Adrenal gland (tissue), 12 donors: ENCODE data around the gene RNF166. TPM values are rescaled to one million over a fixed set of nuclear protein-coding genes. Genes with fewer than 3 reads are reported as not detected.

Source experiments
- DNase-seq, 7 donors: peaks; one replicate each; pipeline ENCODE4 v3.0.0-alpha.2; 2019 to 2020
- H3K27ac ChIP-seq, 5 donors: fragments of 200-600 bp; sonication (generic) in 4 of 5; 1 replicate in 3 of 5; 2 replicates in 2 of 5; pipeline versions ENCODE4 v1.5.1 to v1.8.0; 2016 to 2020; ENCODE audit warnings: mild to moderate bottlenecking in 1 of 5
- H3K27me3 ChIP-seq: fragments of 200-600 bp; 2 replicates; pipeline ENCODE4 v1.8.0; 2021
- H3K36me3 ChIP-seq, 2 donors: fragments of 200-600 bp; replicated peaks in 1 of 2; 1 replicate in 1 of 2; 2 replicates in 1 of 2; pipeline versions ENCODE4 v1.5.1 to v1.8.0; 2018 to 2022
- H3K4me1 ChIP-seq, 2 donors: fragments of 200-600 bp; replicated peaks in 1 of 2; 1 replicate in 1 of 2; 2 replicates in 1 of 2; pipeline versions ENCODE4 v1.5.1 to v1.8.0; 2018 to 2021
- H3K4me3 ChIP-seq, 4 donors: fragments of 200-600 bp; sonication (generic) in 3 of 4; one replicate each; pipeline ENCODE4 v1.5.1; 2016 to 2018
- H3K9me3 ChIP-seq, 3 donors: fragments of 200-600 bp; sonication (generic) in 1 of 3; replicated peaks in 1 of 3; 1 replicate in 2 of 3; 2 replicates in 1 of 3; pipeline versions ENCODE4 v1.5.1 to v1.8.0; 2016 to 2021
- CTCF ChIP-seq, 6 experiments: fragments of 450-650 bp in 4 of 6; fragments of 200-600 bp in 2 of 6; sonication (generic) in 1 of 6; IDR thresholded peaks; 1 replicate in 5 of 6; 2 replicates in 1 of 6; pipeline versions ENCODE4 v1.5.1 to v1.8.0; 2016 to 2021; ENCODE audit warnings: antibody characterized with exemption in 6 of 6, mild to moderate bottlenecking in 2 of 6, moderate library complexity in 1 of 6
- POLR2A ChIP-seq, 2 donors: fragments of 450-650 bp; IDR thresholded peaks; one replicate each; pipeline ENCODE4 v1.6.1; 2017; ENCODE audit warnings: antibody characterized with exemption in 2 of 2, mild to moderate bottlenecking in 2 of 2, moderate library complexity in 1 of 2
- WGBS, 4 donors: extraction: QIAGEN DNeasy Blood & Tissue Kit in 2 of 4; methylation state at CpG; one replicate each; pipeline versions ENCODE4 v1.1.5 to v1.1.7; 2013 to 2017; 5-methylcytosine and 5-hydroxymethylcytosine counted together
- intact Hi-C, 2 donors: fragments of 100-400 bp; cut with DNase I; formaldehyde crosslinking; loops; one replicate each; pipeline versions ENCODE4 v1.14.1 to v1.15.0; 2022 to 2023
- polyA plus RNA-seq, 3 donors: library from polyadenylated mRNA; stranded (reverse); fragments of 200-250 nt in 2 of 3; fragments of 350-450 nt in 1 of 3; fragmentation: Illumina TruSeq in 1 of 3; extraction: RNeasy Lipid Tissue Mini Kit (QIAGEN cat#74804) in 1 of 3; gene quantifications; one replicate each; pipeline ENCODE4 v1.2.3, GENCODE V29; 2013 to 2014
- total RNA-seq, 9 donors: library from RNA; depleted of rRNA in 4 of 9; stranded (reverse); fragments of >200 nt in 4 of 9; fragments of 120-200 nt in 1 of 9; fragmentation: NEBNext Ultra II Directional in 1 of 9; extraction: Animal tissue kit (Norgen Biotek cat#: 25700) in 1 of 9; gene quantifications; one replicate each; pipeline versions ENCODE4 v1.1.0 to v1.2.4, GENCODE V29; 2013 to 2023
- donor health status: healthy with polysubstance abuse.
- donor health status: Bipolar disorder and iron deficiency.
- donor health status: DM: yes; HTN: yes; CAD: no.
- donor health status: DM: no; HTN: no; CAD: no.
- donor health status: DM: no; HTN: no; CAD: no.
- donor health status: DM: yes; HTN: yes; CAD: no.

RNF166 gene
- total and polyA plus RNA-seq, 12 donors, result 3.0 to 86.3 (median 28.5) TPM

GRCh38 chr16:88730632-88731607 is 24.7 kb upstream of the RNF166 start:
- Histone ChIP-seq H3K27ac (no peak overlapping the region), H3K27me3 (no peaks in the 10 kb centered on the region), H3K9me3 (no peaks in the 10 kb centered on the region), H3K36me3 (peaks cover 0 to 46% of the 10 kb centered on the region in 2 donors), H3K4me1 (no peaks in the 10 kb centered on the region), H3K4me3 (no peak overlapping the region)
- WGBS, 4 donors, result 79 to 81% (median 80%) methylated on average over 30 to 34 of the region's 34 CpGs
- no peak for DNase-seq
- intact Hi-C loops, result no loop called here
- TF ChIP-seq CTCF (IDR thresholded peaks at IDR 0.05) (no peak), POLR2A (IDR thresholded peaks at IDR 0.05) (no peak)

- no peaks in the 10 kb centered on the region for H3K27me3 ChIP-seq
- intact Hi-C loops, result no loop called here
- WGBS, 4 donors, result 68 to 84% (median 82%) methylated on average over 4 to 20 of the region's 20 CpGs
These were observed 21.7 kb upstream of the RNF166 start for GRCh38 chr16:88727871-88728270.

GRCh38 chr16:88726981-88727380 is 20.8 kb upstream of the RNF166 start:
- intact Hi-C loops, result no loop called here
- no peak overlapping the region for H3K4me3 ChIP-seq
- H3K4me1 ChIP-seq, result no peaks in the 10 kb centered on the region
- TF ChIP-seq CTCF (IDR thresholded peaks at IDR 0.05) (no peak), POLR2A (IDR thresholded peaks at IDR 0.05) (no peak)
- H3K36me3 ChIP-seq, result peaks cover 0 to 58% of the 10 kb centered on the region in 2 donors
- no peak for DNase-seq
- no peak overlapping the region for H3K27ac ChIP-seq
- no peaks in the 10 kb centered on the region for H3K27me3 ChIP-seq
- no peaks in the 10 kb centered on the region for H3K9me3 ChIP-seq
- 85 to 95% (median 94%) methylated on average over 18 to 28 of the region's 28 CpGs; no CpG with 5 or more reads in 1 of the 4 donors for WGBS, 4 donors

More at GRCh38 chr16:88727871-88728270, 21.7 kb upstream of the RNF166 start:
- Histone ChIP-seq H3K36me3 (peaks cover 0 to 49% of the 10 kb centered on the region in 2 donors), H3K4me1 (no peaks in the 10 kb centered on the region), H3K9me3 (no peaks in the 10 kb centered on the region), H3K27ac (no peak overlapping the region), H3K4me3 (no peak overlapping the region)
- TF ChIP-seq CTCF (IDR thresholded peaks at IDR 0.05) (no peak), POLR2A (IDR thresholded peaks at IDR 0.05) (no peak)
- DNase-seq, result no peak

- Histone ChIP-seq H3K9me3 (no peaks in the 10 kb centered on the region), H3K4me3 (no peak overlapping the region), H3K27ac (no peak overlapping the region), H3K36me3 (peaks cover 0 to 62% of the 10 kb centered on the region in 2 donors), H3K4me1 (no peaks in the 10 kb centered on the region), H3K27me3 (no peaks in the 10 kb centered on the region)
- WGBS, 4 donors, result 81 to 86% (median 84%) methylated on average over 6 to 17 of the region's 17 CpGs
- no peak for TF ChIP-seq CTCF (IDR thresholded peaks at IDR 0.05)
- TF ChIP-seq POLR2A (IDR thresholded peaks at IDR 0.05), result no peak
- intact Hi-C loops, result no loop called here
- no peak for DNase-seq
These were observed 20.2 kb upstream of the RNF166 start for GRCh38 chr16:88726408-88726749.
